Endodermal cell (in vitro differentiated cells): ENCODE measurements around the gene GID8. TPM values are rescaled to one million over a fixed set of nuclear protein-coding genes. Genes with fewer than 3 reads are reported as not detected.

Source experiments
- DNase-seq: peaks from one replicate; pipeline ENCODE4 v3.0.0-alpha.2; 2017
- H3K27ac ChIP-seq: 2 replicates; pipeline ENCODE4 v1.5.1; 2013; ENCODE audit warnings: mild to moderate bottlenecking, low read depth, low read length, moderate library complexity
- H3K27me3 ChIP-seq: 2 replicates; pipeline ENCODE4 v1.6.1; 2013; ENCODE audit warnings: mild to moderate bottlenecking, low read length, moderate library complexity; ENCODE audit not compliant: insufficient read depth, control insufficient read depth, poor library complexity, severe bottlenecking
- H3K36me3 ChIP-seq: 2 replicates; pipeline ENCODE4 v1.7.0; 2013; ENCODE audit warnings: mild to moderate bottlenecking, low read length, moderate library complexity; ENCODE audit not compliant: control insufficient read depth, insufficient read depth
- H3K4me1 ChIP-seq: one replicate; pipeline ENCODE4 v1.7.0; 2013; ENCODE audit warnings: low read length; ENCODE audit not compliant: control insufficient read depth, insufficient read depth
- H3K4me3 ChIP-seq: 2 replicates; pipeline ENCODE4 v1.5.1; 2013; ENCODE audit warnings: mild to moderate bottlenecking, low read length, moderate library complexity
- H3K9ac ChIP-seq: 2 replicates; pipeline ENCODE4 v1.6.1; 2013; ENCODE audit warnings: mild to moderate bottlenecking, low read length, moderate library complexity; ENCODE audit not compliant: poor library complexity, severe bottlenecking; ENCODE audit errors: extremely low read depth
- H3K9me3 ChIP-seq: 2 replicates; pipeline ENCODE4 v1.6.1; 2013; ENCODE audit warnings: mild to moderate bottlenecking, low read length, moderate library complexity; ENCODE audit not compliant: control insufficient read depth
- H3K27ac Mint-ChIP-seq: 2 replicates; pipeline ENCODE4 v1.8.0; 2020; ENCODE audit warnings: mixed read lengths
- H3K27me3 Mint-ChIP-seq: 2 replicates; pipeline ENCODE4 v1.8.0; 2021; ENCODE audit warnings: mild to moderate bottlenecking, mixed read lengths; ENCODE audit not compliant: insufficient read depth
- H3K36me3 Mint-ChIP-seq: 2 replicates; pipeline ENCODE4 v1.8.0; 2020; ENCODE audit warnings: low read depth, mixed read lengths
- H3K4me1 Mint-ChIP-seq: 2 replicates; pipeline ENCODE4 v1.8.0; 2020; ENCODE audit warnings: mixed read lengths
- H3K4me3 Mint-ChIP-seq: 2 replicates; pipeline ENCODE4 v1.8.0; 2020; ENCODE audit warnings: mild to moderate bottlenecking, moderate library complexity, mixed read lengths
- H3K9me3 Mint-ChIP-seq: 2 replicates; pipeline ENCODE4 v1.8.0; 2020; ENCODE audit warnings: mild to moderate bottlenecking, mixed read lengths
- CTCF ChIP-seq: fragments of 200-600 bp; sonication (generic); conservative IDR thresholded peaks from 2 replicates; pipeline ENCODE4 v1.5.0; 2021; ENCODE audit warnings: antibody characterized with exemption, mild to moderate bottlenecking
- WGBS, 2 experiments: methylation state at CpG; one replicate each; pipeline versions ENCODE4 v1.1.5 to v1.1.7; 2013; ENCODE audit warnings: missing lambda C conversion rate in 2 of 2, mixed read lengths in 1 of 2; ENCODE audit not compliant: insufficient coverage in 1 of 2, insufficient read length in 1 of 2; 5-methylcytosine and 5-hydroxymethylcytosine counted together
- total RNA-seq, 2 donors: library from RNA; stranded (reverse); fragmentation: NEBNext Ultra II Directional in 1 of 2; extraction: Animal tissue kit (Norgen Biotek cat#: 25700) in 1 of 2; gene quantifications; 2 replicates in 1 of 2; 3 replicates in 1 of 2; pipeline ENCODE4 v1.2.1, GENCODE V29; 2021

The GID8 gene
- total RNA-seq, 2 donors from 2014 or later = 51.5 to 52.1 TPM

GRCh38 chr20:62955519-62956386 is 17.8 kb downstream of the GID8 start:
- Mint-ChIP-seq H3K4me3 (peak overlapping the region; percentile 25), H3K27ac (no peak overlapping the region), H3K27me3 (no peaks in the 10 kb centered on the region), H3K9me3 (no peaks in the 10 kb centered on the region), H3K36me3 (no peaks in the 10 kb centered on the region), H3K4me1 (peaks cover 16% of the 10 kb centered on the region)
- no peak for DNase-seq
- no peak overlapping the region for H3K27ac ChIP-seq
- no peak for TF ChIP-seq CTCF
- peaks cover 11% of the 10 kb centered on the region for H3K4me1 ChIP-seq
- H3K9me3 ChIP-seq = no peaks in the 10 kb centered on the region
- H3K4me3 ChIP-seq = no peak overlapping the region
- 76 to 85% methylated on average over 12 to 23 of the region's 23 CpGs for WGBS, 2 experiments
- H3K36me3 ChIP-seq = peaks cover under 1% of the 10 kb centered on the region
- no peaks in the 10 kb centered on the region for H3K27me3 ChIP-seq
- no peak overlapping the region for H3K9ac ChIP-seq

- H3K9me3 Mint-ChIP-seq = no peaks in the 10 kb centered on the region
- H3K4me1 Mint-ChIP-seq = peaks cover 16% of the 10 kb centered on the region
- H3K4me3 Mint-ChIP-seq = no peak overlapping the region
- H3K27me3 Mint-ChIP-seq = no peaks in the 10 kb centered on the region
- H3K4me3 ChIP-seq = no peak overlapping the region
- H3K9me3 ChIP-seq = no peaks in the 10 kb centered on the region
- peaks cover 11% of the 10 kb centered on the region for H3K4me1 ChIP-seq
- no peak overlapping the region for H3K9ac ChIP-seq
- H3K27me3 ChIP-seq = no peaks in the 10 kb centered on the region
- H3K27ac ChIP-seq = no peak overlapping the region
- TF ChIP-seq CTCF = no peak
- H3K36me3 Mint-ChIP-seq = no peaks in the 10 kb centered on the region
- WGBS, 2 experiments = 91 to 96% methylated on average over 9 to 25 of the region's 25 CpGs
- H3K27ac Mint-ChIP-seq = no peak overlapping the region
- DNase-seq = no peak
- no peaks in the 10 kb centered on the region for H3K36me3 ChIP-seq
Observed at GRCh38 chr20:62956387-62957135, 18.6 kb downstream of the GID8 start.

- H3K9me3 Mint-ChIP-seq = no peaks in the 10 kb centered on the region
- H3K36me3 Mint-ChIP-seq = no peaks in the 10 kb centered on the region
- H3K27ac Mint-ChIP-seq = no peak overlapping the region
- Histone ChIP-seq H3K27ac (no peak overlapping the region), H3K9me3 (no peaks in the 10 kb centered on the region), H3K27me3 (no peaks in the 10 kb centered on the region), H3K4me3 (no peak overlapping the region), H3K4me1 (peaks cover 11% of the 10 kb centered on the region), H3K9ac (no peak overlapping the region), H3K36me3 (no peaks in the 10 kb centered on the region)
- no peak for TF ChIP-seq CTCF
- no peak for DNase-seq
- H3K27me3 Mint-ChIP-seq = no peaks in the 10 kb centered on the region
- peaks cover 14% of the 10 kb centered on the region for H3K4me1 Mint-ChIP-seq
- no peak overlapping the region for H3K4me3 Mint-ChIP-seq
- WGBS, 2 experiments = 93 to 96% methylated on average over 34 to 36 of the region's 36 CpGs
Observed at GRCh38 chr20:62957136-62958117, 19.5 kb downstream of the GID8 start.
